ELR (cell line): ENCODE data around the gene MATCAP1.

Experiments used
- DNase-seq: peaks from one replicate; pipeline ENCODE4 v3.0.0-alpha.2; 2015; ENCODE audit warnings: low read depth

The MATCAP1 gene

GRCh38 chr16:67173323-67173722 is 10.4 kb downstream of the MATCAP1 start:
- DNase-seq = no peak

GRCh38 chr16:67170949-67171649 is 12.7 kb downstream of the MATCAP1 start:
- DNase-seq = no peak

DNA sequence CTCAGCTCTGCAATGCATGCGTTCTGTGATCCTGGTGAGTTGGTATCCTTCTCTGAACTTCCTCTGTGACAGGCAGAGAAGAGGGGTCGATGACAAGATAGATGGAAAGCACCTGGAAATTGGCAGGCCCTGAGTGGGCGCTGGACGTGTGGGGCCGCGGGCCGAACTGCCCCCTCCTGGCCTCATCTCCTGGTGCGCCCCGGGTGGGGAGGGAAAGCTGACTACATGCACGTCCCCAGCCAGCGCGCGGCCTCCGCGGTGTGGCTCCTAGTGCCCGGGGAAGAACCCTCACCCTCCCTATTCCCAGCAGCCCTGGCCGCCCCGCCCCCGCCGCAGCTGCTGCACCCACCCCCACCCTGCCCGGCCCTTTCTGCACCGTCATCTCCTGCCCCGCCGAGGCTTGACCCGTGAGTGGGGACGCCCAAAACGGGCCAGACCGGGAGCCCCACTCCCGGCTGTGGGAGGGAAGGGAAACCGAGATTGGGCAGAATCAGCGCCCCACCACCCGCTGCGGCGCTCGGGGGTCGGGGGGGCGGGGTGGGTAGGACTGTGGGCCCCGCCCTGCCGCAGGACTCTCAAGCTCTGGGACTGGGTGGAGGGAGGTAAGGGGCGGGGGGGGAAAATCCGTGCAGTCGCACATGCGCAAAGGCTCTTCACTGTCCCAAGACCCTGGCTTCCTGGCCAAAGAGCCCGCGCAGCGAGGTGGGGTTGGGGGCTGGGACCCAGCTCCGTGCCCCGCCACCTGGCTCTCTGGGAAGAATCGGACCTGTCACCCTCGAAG is 13.4 kb downstream of the MATCAP1 start, which contains the start of gene NOL3:
NOL3 (plus strand) TSS at position 371 of the 781 bp plus-strand sequence.
- peak; percentile 77 for DNase-seq

DNA sequence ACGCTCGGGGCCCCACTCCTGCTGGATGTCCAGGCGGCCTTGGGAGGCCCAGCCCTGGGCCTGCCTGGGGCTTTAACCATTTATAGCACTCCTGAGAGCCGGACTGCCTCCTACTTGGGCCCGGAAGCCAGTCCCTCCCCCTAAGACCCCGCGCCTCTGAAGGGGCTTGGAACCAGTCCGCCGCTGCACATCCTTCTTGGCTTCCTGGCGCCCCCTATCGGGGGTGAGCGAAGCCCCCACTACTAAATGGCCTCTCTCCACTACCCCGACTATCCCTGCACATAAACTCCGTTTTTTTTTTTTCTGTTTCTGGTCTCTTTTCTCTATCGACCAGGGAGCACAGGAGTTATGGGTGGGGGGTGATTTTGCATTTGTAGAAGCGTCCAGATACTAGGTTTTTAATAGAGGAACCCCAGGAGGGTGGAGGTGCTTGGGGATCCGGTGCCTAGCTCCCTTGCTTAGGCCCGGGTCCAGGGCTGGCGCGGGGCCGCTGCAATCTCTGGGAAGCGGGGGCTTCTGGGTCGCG is 14.1 kb downstream of the MATCAP1 start:
- peak; percentile 51 for DNase-seq

GRCh38 chr16:67169011-67169451 is 14.7 kb downstream of the MATCAP1 start:
- no peak for DNase-seq

- DNase-seq = no peak
Measured at GRCh38 chr16:67167588-67167987, 16.2 kb downstream of the MATCAP1 start.

DNA sequence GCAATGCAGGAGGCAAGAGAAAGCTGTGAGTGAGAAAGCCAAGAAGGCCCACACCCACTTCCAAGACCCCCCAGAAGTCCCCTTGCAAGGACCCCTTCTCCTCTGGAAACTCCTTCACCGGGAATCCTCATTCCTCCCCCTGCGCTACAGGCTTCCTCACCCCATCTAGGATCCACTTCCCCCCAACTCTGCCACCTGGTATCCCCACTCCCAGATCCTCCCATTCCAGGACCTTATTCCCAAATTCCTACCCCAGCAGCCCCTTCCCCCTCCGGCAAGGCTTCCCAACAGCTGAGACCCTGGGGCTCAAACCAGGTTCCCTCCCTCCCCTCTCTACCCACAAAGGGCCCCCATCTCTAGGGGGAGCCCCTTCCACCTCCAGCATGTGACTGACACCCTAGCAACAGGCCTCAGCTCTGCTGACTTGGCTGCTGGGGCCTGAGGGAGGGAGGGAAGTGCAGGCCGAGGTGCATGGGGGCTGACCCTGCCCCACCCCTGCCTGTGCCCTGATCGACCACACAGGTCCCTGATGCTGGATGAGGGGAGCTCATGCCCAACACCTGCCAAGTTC is 17.1 kb downstream of the MATCAP1 start:
- DNase-seq = no peak

- no peak for DNase-seq
Measured at GRCh38 chr16:67166110-67166547, 17.6 kb downstream of the MATCAP1 start.

- no peak for DNase-seq
Measured at GRCh38 chr16:67165121-67166078, 18.4 kb downstream of the MATCAP1 start.

DNA sequence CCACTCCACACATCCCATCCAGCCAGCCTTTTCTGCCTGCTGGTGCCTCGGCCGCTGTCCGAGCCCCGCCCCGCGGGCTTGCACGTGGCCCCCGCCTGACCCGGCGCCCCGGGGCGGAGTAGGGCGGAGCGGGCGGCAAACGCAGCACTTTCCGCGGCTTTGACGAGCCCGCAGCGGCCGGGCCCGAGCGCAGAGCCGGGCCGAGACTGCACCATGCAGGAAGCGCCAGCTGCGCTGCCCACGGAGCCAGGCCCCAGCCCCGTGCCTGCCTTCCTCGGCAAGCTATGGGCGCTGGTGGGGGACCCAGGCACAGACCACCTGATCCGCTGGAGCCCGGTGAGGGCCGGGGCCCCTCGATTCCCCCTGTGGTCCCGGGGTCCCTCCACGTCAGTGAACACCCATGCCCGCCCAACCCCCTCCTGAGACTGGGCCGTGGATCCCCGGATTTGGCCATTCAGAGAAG is 19.1 kb downstream of the MATCAP1 start, which contains the start of gene HSF4:
HSF4 (plus strand) TSS at position 147 of the 463 bp plus-strand sequence; CDS start at position 214, 67 bp downstream.
- peak; percentile 48 for DNase-seq

- DNase-seq = peak; percentile 42
Measured at GRCh38 chr16:67163999-67164558, 19.7 kb downstream of the MATCAP1 start.

- peak; percentile 42 for DNase-seq
Measured at GRCh38 chr16:67163164-67163998, 20.4 kb downstream of the MATCAP1 start.

- DNase-seq = peak; percentile 36
Measured at GRCh38 chr16:67162506-67163163, 21.1 kb downstream of the MATCAP1 start.

- no peak for DNase-seq
Measured at GRCh38 chr16:67161595-67162058, 22.1 kb downstream of the MATCAP1 start.

- peak; percentile 57 for DNase-seq
Measured at GRCh38 chr16:67158637-67159600, 24.8 kb downstream of the MATCAP1 start.

DNA sequence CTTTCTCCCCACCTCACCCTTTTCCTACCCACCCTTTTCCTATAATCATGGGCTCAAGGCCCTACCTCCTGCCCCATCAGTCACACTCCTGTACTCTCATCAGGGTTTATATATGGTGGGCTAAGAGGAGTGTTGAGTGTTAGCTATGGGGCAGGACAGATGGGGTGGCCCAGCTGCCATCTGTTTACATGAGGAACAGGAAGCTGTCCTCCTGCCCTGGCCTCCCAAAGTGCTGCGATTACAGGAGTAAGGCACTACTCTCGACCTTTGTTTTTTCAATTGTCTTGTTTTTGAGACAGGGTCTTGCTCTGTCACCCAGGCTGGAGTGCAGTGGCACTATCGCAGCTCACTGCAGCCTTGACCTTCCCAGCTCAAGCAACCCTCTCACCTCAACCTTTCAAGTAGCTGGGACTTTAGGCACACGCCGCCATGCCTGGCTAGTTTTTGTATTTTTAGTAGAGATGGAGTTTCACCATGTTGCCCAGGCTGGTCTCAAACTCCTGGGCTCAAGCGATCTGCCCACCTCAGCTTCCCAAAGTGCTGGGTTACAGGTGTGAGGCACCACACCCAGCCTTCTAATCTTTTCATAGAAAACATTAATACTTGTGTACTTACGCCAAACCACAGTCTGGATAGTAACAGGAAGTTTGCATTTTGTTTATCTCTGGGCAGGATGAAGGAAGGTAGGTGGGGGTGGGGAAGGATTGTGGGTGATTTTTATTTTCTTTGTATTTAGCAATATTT is 25.7 kb downstream of the MATCAP1 start:
- DNase-seq = no peak

DNA sequence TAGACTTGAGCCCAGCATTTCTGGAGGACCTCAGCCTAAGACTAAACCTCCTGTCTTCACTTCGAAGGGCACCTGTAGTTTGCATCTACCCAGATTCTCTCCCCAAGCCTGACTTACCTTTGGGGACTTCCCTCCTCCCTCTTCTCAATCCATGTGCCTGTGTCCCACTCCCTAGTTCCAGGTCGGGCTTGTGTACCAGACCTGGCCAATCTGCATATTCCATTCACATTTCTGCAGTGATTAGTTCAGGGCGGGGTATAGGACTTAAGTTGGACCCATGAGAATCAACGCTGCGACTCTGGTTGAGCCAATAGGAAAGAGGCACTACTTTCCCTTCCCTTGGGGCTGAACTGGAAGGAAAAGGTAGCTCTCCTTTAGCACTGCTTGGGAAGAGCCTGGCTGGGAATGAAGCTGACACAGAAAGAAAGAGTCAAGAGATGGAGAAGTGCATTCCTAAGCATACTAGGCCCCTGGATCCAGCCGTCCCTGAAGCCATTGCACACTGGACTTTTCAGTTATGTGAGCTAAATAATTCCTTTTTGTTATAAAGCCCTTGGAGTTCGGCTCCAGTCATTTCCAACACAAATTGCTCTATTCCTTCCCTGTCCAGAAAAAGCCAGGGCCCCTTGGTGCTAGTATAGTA is 26.5 kb downstream of the MATCAP1 start:
- no peak for DNase-seq
